ENCODE measurements around the gene MAP1LC3B.
"Not testable (repeated sequence)": the region's sequence is repeated elsewhere in the genome, so short reads cannot be mapped to it uniquely, and the experiment has no call there.

Gene MAP1LC3B

GRCh38 chr16:87358696-87359095 lies 33.4 kb upstream of the MAP1LC3B start:
- DNase-seq (ENCODE audit: insufficient read length, low spot score) (no peak), FAIRE-seq (no peak)
- TF ChIP-seq PAX5 (IDR thresholded peaks at IDR 0.05; ENCODE audit: insufficient read depth, low read length, severe bottlenecking) (no peak), POLR2A (IDR thresholded peaks at IDR 0.05; ENCODE audit: low read depth, low read length) (no peak), TAF1 (IDR thresholded peaks at IDR 0.05; ENCODE audit: low read depth, low read length) (no peak), POU2F2 (IDR thresholded peaks at IDR 0.05; ENCODE audit: low read depth, low read length) (no peak), SPI1 (IDR thresholded peaks at IDR 0.05; ENCODE audit: low read depth, low read length) (no peak), POLR2AphosphoS5 (IDR thresholded peaks at IDR 0.05; ENCODE audit: low read depth, low read length) (no peak)

GRCh38 chr16:87359121-87359520 lies 33.0 kb upstream of the MAP1LC3B start:
- DNase-seq (ENCODE audit: insufficient read length, low spot score) (no peak), FAIRE-seq (no peak)
- no peak for TF ChIP-seq POU2F2 (IDR thresholded peaks at IDR 0.05; ENCODE audit: low read depth, low read length)
- TF ChIP-seq POLR2A (IDR thresholded peaks at IDR 0.05; ENCODE audit: low read depth, low read length) = no peak
- no peak for TF ChIP-seq TAF1 (IDR thresholded peaks at IDR 0.05; ENCODE audit: low read depth, low read length)

- FAIRE-seq (no peak), DNase-seq (ENCODE audit: insufficient read length, low spot score) (no peak)
- no peak for TF ChIP-seq POU2F2 (IDR thresholded peaks at IDR 0.05; ENCODE audit: low read depth, low read length)
- TF ChIP-seq POLR2A (IDR thresholded peaks at IDR 0.05; ENCODE audit: low read depth, low read length) = no peak
- no peak for TF ChIP-seq PAX5 (IDR thresholded peaks at IDR 0.05; ENCODE audit: insufficient read depth, low read length, severe bottlenecking)
- TF ChIP-seq POLR2AphosphoS5 (IDR thresholded peaks at IDR 0.05; ENCODE audit: low read depth, low read length) = no peak
- no peak for TF ChIP-seq TAF1 (IDR thresholded peaks at IDR 0.05; ENCODE audit: low read depth, low read length)
- TF ChIP-seq SPI1 (IDR thresholded peaks at IDR 0.05; ENCODE audit: low read depth, low read length) = no peak
These were observed 31.1 kb upstream of the MAP1LC3B start for GRCh38 chr16:87360862-87361610.

- TF ChIP-seq PAX5 (IDR thresholded peaks at IDR 0.05; ENCODE audit: insufficient read depth, low read length, severe bottlenecking) (no peak), POLR2AphosphoS5 (IDR thresholded peaks at IDR 0.05; ENCODE audit: low read depth, low read length) (no peak), POLR2A (IDR thresholded peaks at IDR 0.05; ENCODE audit: low read depth, low read length) (no peak), POU2F2 (IDR thresholded peaks at IDR 0.05; ENCODE audit: low read depth, low read length) (no peak)
- FAIRE-seq (no peak), DNase-seq (ENCODE audit: insufficient read length, low spot score) (no peak)
These were observed 30.1 kb upstream of the MAP1LC3B start for GRCh38 chr16:87361916-87362619.

- DNase-seq (ENCODE audit: insufficient read length, low spot score); FAIRE-seq: not testable (repeated sequence)
These were observed 29.1 kb upstream of the MAP1LC3B start for GRCh38 chr16:87362828-87363559.

- DNase-seq (ENCODE audit: insufficient read length, low spot score) (no peak), FAIRE-seq (no peak)
- no peak for TF ChIP-seq PAX5 (IDR thresholded peaks at IDR 0.05; ENCODE audit: insufficient read depth, low read length, severe bottlenecking)
These were observed 28.2 kb upstream of the MAP1LC3B start for GRCh38 chr16:87363771-87364455.

GRCh38 chr16:87365021-87365713 lies 27.0 kb upstream of the MAP1LC3B start:
- FAIRE-seq (no peak), DNase-seq (ENCODE audit: insufficient read length, low spot score) (no peak)
- no peak for TF ChIP-seq POU2F2 (IDR thresholded peaks at IDR 0.05; ENCODE audit: low read depth, low read length)
- TF ChIP-seq SPI1 (IDR thresholded peaks at IDR 0.05; ENCODE audit: low read depth, low read length) = no peak
- TF ChIP-seq POLR2A (IDR thresholded peaks at IDR 0.05; ENCODE audit: low read depth, low read length) = no peak
- TF ChIP-seq PAX5 (IDR thresholded peaks at IDR 0.05; ENCODE audit: insufficient read depth, low read length, severe bottlenecking) = no peak
- no peak for TF ChIP-seq TAF1 (IDR thresholded peaks at IDR 0.05; ENCODE audit: low read depth, low read length)
- no peak for TF ChIP-seq POLR2AphosphoS5 (IDR thresholded peaks at IDR 0.05; ENCODE audit: low read depth, low read length)

GRCh38 chr16:87366288-87366687 lies 25.8 kb upstream of the MAP1LC3B start:
- no peak for TF ChIP-seq POU2F2 (IDR thresholded peaks at IDR 0.05; ENCODE audit: low read depth, low read length)
- TF ChIP-seq SPI1 (IDR thresholded peaks at IDR 0.05; ENCODE audit: low read depth, low read length) = no peak
- no peak for TF ChIP-seq TAF1 (IDR thresholded peaks at IDR 0.05; ENCODE audit: low read depth, low read length)
- FAIRE-seq = no peak
- DNase-seq (ENCODE audit: insufficient read length, low spot score) = no peak

- no peak for TF ChIP-seq TAF1 (IDR thresholded peaks at IDR 0.05; ENCODE audit: low read depth, low read length)
- no peak for TF ChIP-seq SPI1 (IDR thresholded peaks at IDR 0.05; ENCODE audit: low read depth, low read length)
- no peak for TF ChIP-seq POLR2AphosphoS5 (IDR thresholded peaks at IDR 0.05; ENCODE audit: low read depth, low read length)
- no peak for TF ChIP-seq PAX5 (IDR thresholded peaks at IDR 0.05; ENCODE audit: insufficient read depth, low read length, severe bottlenecking)
- TF ChIP-seq POLR2A (IDR thresholded peaks at IDR 0.05; ENCODE audit: low read depth, low read length) = no peak
- TF ChIP-seq POU2F2 (IDR thresholded peaks at IDR 0.05; ENCODE audit: low read depth, low read length) = no peak
- FAIRE-seq (no peak), DNase-seq (ENCODE audit: insufficient read length, low spot score) (no peak)
These were observed 25.2 kb upstream of the MAP1LC3B start for GRCh38 chr16:87366930-87367329.

Measured in GM12891 (cell line).